ENCODE measurements around the gene CREB5.
A peak's percentile ranks its signal among the peaks of the same experiment; 100 is the strongest.

The CREB5 gene

DNA sequence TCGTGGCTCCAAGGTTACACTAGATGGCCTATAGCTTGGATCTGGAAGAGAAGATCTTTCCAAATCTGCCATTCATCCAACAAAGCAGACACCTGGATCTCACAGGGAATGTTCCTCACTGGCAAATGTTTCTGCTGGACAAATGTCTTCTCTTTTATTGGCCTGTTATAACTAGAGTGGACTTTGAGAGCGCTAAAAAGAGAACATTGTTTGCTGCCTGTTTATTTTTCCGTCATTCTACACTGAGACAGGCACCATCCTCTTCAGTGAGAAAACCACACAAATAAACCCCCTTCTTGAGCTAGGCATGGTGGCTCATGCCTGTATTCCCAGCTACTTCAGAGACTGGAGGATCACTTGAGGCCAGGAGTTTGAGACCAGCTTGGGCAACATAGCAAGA, 206.9 kb downstream of the CREB5 start:
- no peak for DNase-seq

DNA sequence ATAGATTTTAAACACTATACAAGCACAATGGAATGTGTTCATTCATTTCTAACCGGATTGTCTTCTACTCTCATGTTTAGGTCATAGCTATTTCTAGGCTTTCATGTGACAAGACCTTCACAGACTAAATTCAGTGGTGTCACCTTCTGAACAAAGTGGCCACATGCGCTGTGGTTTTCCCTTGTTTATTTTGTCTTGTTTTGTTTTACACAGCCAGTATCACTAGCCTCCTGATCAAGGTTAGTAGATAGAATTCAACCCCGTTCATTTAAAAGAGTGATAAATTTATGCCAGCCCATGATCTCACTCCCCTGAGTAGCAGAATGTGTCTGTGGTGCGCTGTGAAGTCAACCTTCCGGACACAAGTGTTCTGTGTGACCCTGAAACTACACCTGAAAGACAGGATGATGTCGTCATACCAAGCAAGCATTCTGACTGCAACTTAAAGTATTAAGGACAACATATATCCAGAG, 209.1 kb downstream of the CREB5 start:
- no peak for DNase-seq

DNA sequence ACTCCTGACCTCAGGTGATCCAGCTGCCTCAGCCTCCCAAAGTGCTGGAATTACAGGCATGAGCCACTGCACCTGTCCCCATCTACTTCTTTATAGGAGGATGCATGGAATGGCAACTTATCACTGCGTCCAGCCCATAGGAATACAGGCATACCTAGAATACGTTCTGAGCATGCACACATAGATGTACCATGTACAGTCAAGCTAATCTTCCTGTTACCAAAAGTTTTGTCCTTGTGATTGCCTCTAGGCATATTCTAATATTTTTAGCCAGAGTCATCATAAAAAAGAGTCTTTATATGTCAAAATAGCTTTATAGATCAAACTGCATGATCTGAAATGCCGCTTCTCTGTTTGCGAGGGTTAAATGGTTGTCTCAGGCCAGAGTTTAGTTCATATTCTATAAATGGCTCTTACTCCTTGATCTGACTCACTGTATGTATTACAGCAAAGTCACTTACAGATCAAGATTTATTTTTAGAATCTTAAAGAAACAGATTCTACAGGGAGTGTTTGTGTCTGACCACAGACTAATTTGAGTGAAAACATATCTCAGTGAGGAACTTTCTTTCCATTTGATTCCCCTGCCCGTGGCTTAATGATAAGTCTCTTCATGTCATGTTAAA, 210.9 kb downstream of the CREB5 start:
- DNase-seq, result no peak

DNA sequence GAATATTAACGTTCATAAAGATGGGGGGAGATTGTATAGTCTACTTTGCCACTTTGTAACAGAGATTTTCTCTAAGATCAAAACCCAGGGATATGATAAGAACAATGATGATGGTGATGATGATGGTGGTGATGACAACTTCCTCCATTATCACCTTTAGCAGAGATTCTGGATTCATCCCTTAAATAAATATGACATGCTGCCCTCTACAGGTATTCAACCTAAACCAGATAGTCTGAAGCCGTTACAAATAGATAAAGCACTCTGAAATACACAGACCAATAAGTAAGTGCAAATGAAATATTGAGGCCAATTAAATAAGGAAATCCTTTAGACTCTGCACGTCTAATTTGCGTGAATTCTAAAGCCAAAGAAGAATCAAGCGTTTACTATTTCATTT, 211.5 kb downstream of the CREB5 start:
- no peak for DNase-seq

DNA sequence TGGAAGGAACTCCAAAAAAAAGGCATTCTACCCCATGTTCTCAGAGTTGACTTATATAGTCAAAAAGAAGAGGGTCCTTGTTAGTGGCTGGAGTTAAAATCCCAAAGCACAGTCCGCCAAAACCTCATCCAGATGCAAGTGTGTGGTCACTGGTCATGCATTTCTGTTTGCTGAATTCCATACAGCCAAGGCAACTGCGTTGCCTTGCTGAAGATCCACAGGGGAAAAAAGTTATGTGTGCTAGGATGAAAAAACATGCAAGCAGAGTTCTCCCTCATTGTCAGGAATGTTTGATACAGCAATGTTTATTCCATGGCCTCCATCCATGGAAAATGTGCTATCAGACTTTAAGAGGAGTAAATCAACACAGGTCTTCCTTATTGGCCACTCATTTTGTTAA, 213.1 kb downstream of the CREB5 start:
- no peak for DNase-seq

DNA sequence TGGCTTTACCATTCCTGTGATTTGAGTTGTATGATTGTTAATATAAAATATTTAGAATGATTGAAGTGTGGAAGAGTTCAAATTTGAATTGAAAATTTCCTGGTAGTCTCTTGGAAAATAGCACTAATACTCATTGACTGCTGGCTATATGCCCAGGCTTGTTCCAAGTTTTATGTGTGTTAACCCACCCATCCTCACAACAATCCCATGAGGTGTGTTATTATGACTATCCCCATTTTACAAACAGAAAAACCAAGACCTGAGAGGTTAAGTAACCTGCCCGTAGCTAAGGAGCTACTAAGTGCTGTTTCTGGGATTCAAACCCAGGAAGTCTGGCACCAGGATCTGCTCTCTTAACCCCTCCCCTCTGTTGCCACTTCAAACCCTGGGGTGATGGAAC, 213.9 kb downstream of the CREB5 start:
- DNase-seq, result no peak

DNA sequence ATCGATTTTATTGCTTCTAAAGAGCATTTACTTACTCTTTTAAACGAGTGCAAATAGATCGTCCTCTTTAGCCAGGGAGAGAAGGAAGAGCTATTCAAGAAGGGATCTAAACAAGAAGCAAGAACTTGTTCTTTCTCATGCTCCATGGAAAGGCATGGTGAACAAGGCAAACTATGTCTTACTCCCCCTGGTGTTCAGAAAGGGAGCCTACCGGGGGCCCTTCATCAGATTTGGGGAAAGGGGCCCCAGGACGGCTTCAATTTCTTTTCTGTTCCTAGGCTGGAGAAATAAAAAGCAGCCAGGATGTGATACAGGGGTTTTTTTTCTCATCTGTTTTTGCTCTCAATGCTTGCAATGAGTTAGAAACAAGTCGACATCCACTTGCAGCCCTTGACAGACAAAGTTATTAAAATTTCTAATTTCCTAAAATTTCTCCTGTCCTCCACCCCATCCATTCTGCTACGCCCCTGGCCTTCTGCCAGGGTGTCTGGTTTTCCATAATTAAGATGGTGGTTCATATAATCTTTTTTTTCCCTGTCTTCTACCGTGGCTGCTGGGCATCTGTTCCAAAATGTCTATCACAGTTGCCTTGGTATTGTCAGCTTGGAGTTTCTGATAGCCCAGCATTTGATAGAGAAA, 214.4 kb downstream of the CREB5 start:
- peak; percentile 26 for DNase-seq

DNA sequence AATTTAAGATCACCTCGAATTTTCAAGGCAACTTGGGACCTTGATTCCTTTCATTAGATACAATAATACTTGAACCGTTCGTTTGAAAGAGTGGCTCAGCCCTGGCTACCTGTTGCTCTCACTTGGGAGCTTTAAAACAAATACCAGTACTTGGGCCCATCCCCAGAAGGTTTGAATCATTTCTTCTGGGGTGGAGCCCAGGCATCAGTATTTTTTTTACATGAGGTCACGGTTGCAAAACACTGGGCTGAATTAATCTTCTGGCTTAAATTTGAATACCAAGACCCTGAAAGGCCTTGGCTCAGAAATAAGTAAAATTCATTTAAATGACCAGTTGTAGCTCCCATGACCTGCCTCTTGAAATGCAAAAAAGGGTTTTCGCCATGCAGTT, 214.9 kb downstream of the CREB5 start:
- DNase-seq, result no peak

DNA sequence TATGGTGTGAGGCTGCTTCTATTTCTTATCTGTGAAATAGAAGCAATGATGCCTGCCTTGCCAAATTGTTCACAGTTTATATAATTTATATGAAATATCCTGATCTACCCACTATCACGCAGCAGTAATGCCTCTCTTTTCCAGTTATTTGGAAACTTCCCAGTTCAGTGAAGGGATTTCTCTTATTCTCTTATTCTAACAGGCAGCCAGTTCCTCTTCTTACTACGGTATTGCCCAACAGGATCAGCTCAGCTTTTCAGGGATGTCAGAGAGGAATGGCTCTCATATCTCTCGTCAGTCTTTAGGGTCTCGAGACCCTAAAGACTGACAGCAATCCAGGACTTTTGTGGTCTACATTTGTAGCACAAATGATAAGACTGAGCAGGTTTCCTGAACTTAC, 215.6 kb downstream of the CREB5 start:
- DNase-seq, result no peak

DNA sequence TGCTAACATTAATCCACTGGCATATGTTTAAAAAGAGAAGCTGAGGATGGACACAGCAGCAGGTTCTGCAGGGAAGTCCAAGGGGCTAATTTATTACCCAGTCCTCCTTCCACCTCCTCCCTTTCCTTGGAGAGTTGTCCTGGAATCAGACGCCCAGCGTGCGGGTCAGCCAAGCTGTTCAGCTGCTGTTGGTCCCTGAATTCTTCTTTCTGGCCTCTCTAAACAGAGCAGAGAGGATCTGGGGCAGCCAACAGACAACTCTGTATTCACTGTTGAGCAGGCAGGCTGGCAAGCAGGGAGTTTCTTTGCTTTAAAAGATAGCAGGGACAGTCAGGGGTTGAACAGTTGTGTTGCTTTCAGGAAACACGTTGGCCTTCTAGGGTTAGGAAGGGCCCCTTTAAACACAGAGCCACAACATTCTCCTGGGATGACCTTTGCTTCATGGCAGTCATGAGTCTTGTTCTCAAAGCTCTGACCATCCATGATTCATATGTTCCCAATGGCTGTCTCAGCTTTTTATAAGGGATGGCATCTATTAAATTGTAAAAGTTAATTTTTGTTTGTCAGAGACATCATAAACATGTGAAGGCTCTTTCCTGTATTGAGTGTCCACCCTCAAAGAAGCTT, 217.0 kb downstream of the CREB5 start:
- no peak for DNase-seq

DNA sequence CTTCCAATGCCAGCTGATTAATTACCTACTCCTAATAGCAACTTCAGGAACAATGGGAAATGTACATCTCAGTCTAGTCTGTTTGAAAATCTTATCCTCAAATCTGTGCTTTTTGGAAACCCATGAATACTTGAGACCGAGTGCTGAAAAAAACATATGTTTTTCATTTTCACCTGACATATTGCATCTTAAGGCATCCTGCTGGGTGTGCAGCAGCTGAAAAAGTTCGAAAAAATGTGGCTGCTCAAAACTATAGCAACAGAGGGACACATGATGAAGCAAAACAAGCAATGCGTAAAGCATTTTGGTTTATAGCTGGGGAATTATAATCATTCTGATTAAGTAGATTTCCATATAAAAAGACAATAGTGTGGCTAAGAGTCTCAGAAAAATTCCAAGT, 218.0 kb downstream of the CREB5 start:
- DNase-seq, result no peak

DNA sequence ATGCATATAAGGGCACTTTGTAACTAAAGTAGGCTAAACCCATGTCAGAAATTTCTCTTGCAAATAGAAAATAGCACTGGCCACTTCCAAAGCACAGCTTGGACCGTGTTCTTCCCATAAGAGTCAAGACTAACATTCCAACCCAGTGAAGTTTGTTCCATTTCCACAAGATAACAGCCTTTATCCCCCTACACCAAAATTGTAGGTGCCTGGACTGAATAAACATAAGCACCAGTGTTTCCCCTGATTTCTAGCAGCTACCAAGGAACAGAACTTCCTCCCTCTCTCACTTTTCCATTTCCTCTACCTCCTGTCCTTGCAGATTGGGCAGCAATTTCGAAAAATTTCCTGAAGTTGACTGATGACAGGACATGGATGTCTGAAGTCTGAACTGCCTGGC, 219.7 kb downstream of the CREB5 start:
- no peak for DNase-seq

DNA sequence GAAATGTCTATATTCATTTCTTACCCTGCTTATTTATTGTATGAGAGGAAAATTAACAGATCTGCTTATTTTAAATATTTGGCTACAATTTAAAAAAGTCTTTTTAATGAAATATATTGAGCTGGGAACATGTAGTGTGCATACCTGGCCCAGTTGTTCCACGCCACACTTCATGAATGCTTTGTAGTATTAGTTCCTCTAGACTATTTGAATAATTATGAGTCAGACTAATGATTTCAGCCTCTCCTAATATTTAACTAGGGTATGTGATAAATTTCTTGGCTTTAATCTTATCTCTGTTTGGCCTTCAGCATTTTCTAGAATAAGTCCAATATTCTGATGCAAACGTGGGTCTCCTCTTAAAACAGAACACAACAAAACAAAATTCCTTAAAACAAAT, 226.6 kb downstream of the CREB5 start:
- DNase-seq, result no peak

DNA sequence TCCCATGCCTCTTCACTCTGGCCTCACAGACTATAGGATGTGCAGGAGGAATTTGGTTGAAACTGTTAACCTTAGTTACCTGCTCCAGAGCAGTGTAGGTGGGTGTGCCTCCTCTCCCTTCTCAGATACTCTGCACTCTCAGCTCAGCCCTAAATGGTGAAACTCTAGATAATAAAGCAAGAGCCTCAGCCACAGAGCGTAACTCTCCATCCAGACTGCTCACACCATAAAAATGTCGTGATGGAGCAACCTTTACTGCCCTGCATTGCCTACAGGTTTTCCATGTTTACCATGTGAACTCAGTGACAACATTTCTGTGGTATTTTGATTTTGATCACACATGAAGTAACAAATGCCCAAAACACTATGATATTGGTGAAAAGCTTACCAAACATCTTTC, 227.7 kb downstream of the CREB5 start:
- DNase-seq, result no peak

DNA sequence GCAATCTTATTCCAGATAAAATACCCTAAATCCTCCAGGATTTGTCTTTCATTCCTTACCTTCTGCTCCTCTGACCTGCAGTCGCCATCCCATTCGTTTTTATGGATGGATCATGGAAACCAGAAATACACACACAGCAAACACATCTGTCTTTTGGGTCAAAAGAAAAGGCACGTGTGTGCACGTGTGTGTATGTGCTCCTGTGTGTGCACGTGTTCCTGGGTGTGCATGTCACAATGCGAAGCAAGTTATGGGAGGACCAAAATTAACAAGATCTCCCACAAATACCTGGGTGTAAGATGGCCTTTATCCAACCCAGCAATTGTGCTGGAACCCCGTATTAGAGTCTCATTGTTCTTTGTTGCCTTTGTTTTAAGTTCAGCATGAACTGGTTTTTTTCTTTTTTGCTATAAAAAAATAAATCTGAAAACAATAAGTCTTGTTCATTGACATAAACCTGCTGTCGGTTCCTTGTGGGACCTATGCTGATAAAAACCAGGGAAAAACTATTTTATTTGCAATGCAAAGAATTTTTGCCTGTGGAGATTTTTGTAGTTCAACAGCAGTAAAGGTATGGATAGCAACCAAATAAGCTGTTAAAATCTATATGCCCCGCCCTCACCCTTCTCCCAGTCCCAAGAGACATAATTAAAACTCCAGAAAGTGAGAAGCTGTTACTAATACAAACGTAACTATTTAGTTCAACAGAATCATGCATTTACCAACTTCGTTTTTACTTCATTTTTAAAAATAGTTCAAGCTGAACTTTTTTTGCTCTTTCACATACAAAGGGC, 229.6 kb downstream of the CREB5 start:
- DNase-seq, result no peak

DNA sequence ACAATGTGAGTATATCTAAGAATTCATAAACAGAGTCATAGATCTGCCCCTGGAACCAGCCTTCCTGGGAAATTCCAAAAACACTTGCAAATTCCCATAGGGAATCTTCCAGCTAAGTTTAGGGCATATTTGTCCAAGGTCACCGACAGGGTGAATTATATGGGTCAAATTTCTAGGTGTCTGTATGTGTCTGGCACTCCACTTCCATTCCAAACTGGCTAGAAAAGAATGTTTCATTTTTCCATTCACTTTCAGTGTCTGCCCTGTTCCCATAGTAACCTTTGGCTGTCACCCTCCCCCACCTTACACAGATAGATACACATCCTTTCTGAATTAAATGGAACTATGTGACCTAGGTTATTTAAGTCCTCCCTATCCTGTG, 230.9 kb downstream of the CREB5 start:
- peak; percentile 58 for DNase-seq

DNA sequence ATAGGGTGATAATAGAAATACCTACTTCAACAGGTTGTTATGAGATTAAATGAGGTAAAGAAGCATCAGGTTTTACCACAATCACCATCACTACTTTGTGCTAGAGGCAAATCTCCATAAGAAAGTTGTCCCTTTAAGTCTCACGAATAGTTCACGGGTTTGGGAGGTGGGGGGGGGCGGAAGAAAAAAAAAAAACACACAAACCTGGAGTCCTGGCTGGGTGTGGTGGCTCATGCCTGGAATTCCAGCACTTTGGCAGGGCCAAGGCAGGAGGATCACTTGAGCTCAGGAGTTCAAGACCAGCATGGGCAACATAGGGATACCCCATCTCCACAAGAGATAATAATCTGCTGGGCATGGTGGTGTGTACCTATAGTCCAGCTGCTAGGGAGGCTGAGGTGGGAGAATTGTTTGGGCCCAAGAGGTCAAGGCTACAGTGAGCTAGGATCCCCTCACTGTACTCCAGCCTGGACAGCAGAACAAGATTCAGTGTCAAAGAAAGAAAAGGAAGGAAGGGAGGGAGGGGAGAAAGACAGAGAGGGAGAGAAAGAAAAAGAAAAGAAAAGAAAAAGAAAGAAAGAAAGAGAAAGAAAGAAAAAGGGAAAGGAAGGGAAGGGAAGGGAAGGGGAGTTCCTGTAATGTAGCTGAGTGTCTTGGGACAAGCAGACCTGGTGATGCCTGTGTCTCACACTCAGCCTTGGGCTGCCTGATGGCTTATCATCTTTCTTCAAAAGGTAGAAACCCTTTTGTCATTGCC, 231.4 kb downstream of the CREB5 start:
- DNase-seq, result no peak

DNA sequence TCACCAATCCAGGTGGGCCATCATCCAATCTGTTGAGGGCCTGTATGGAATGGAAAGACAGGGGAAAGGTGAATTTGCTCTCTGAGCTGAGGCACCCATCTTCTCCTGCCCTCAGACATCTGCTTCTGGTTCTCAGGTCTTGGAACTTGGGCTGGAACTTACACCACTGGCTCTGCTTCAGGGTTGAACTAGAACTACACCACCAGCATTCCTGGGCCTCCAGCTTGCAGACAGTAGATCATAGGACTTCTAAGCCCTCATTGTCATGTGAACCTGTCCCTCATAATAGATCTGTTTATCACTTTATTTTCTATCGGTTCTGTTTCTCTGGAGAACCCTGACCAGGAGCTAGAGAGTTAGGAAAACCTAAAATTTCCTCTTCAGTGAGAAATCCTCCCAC, 233.5 kb downstream of the CREB5 start:
- no peak for DNase-seq

DNA sequence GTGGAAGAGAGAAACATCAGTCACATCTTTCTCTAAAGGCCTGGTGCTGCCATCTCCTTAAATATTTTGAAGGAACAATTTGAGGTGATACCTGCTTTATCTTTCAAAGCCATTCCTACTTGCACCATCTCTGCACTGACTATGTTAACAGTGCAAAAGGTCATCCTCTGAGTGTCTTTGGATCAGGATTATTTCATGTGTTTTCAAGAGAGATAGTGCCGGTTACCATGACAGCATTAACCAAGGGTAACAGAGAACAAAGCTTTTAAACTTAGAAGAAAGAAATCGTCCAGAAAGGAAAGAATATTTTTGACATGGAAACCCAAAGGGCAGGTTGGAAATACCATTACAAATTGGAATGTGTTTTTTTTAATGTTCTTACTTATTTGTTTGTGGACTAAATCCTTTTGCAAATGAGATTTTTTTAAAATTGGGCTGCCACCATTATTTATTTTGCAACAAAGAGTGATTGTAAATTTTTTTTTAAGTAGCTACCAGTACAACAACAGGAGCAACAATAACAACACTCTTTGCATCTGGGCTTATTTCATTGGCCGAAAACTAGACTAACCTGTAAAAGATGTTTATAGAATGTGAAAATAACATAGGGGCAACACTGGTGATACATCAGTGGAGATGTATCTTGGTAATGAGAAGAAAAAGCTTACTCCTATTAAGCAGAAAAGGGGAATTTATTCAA, 234.2 kb downstream of the CREB5 start:
- no peak for DNase-seq

DNA sequence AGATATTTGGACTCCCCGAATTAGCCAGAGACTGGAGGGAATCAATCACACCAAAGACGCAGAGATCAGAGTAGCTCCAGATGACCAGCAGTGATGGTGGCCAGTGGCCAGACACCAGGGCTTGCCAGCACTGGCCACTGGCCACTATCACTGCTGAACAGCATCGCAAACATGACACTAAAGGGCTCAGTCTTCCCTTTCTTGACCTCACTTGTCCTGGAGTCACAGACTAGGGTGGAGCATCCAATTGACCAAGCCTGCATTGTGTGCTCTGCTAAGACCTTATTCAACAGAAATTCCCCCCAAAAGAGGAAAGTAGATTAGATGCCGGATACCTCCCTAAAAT, 234.7 kb downstream of the CREB5 start:
- DNase-seq, result no peak

DNA sequence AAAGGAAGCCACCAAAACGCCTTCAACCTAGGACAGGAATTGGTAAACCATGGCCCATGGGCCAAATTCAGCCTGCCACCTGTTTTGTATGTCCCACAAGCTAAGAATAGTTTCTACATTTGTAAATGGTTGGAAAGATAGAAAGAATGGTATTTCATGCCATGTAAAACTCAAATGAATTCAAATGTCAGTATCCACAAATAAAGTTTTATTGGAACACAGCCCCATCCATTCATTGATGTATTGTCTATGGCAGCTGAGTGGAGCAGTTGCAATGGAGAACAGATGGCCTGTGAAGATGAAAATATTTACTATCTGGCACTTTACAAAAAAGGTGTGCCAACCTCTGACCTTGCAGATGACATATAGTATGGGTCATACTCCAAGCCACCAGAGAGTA, 236.9 kb downstream of the CREB5 start:
- no peak for DNase-seq

DNA sequence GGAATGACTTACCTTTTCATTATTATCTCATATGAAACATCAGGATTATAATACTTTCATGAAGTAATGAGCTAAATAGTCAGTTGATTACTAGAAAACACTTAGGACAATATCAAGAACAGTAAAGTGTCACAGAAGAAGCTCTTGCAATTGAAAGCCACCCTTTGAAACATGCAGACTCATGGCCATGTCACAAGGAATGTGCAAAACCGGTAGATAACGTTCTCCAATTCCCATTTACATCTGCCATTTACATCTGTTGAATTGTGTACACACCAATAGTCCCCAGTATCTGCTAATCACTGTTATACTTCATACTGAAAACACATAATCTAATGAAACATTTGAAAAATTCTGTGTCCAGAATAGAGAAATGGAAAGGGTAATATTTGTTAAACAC, 237.5 kb downstream of the CREB5 start:
- DNase-seq, result no peak

DNA sequence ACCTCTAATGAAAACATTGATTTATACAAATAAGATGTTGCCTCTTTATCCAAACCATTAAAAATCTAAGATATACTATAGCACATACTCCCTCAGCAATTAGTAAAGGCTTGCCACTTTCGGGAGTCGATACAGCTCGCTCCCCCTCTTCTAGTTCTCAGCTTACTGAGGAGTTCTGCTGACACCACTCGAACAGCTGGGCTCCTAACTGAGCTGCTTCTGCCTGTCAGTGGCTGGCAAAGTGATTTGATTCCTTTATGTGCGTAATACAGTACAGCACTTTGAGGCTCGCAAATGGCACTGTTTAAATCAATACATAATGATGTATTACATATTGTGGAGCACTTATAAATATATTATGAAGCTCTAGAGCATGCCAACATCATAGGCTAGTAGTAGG, 241.8 kb downstream of the CREB5 start:
- DNase-seq, result no peak
